Epithelial cell of prostate (primary cell): ENCODE measurements around the gene HERC5.
A peak's percentile ranks its signal among the peaks of the same experiment; 100 is the strongest.
"Not testable (repeated sequence)": the region's sequence is repeated elsewhere in the genome, so short reads cannot be mapped to it uniquely, and the experiment has no call there.

ENCODE experiments used
- DNase-seq: peaks from one replicate; pipeline ENCODE4 v3.0.0-alpha.2; 2011; ENCODE audit warnings: low read depth, low spot score
- H3K27ac ChIP-seq: fragments of 450-650 bp; 2 replicates; pipeline ENCODE4 v1.5.1; 2017; ENCODE audit warnings: mild to moderate bottlenecking

HERC5 gene

GRCh38 chr4:88456670-88457306 is at the start of gene HERC5:
HERC5 (plus strand) TSS chr4:88457119; CDS start chr4:88457270, 151 bp downstream.
- no peak within 1 kb of the TSS for H3K27ac ChIP-seq

GRCh38 chr4:88409206-88409605 is 47.7 kb upstream of the HERC5 start:
- no peak overlapping the region for H3K27ac ChIP-seq
- DNase-seq = no peak

More at GRCh38 chr4:88456670-88457306, at the start of gene HERC5:
- peak; percentile 48 for DNase-seq

GRCh38 chr4:88409789-88410188 is 47.1 kb upstream of the HERC5 start:
- no peak for DNase-seq
- H3K27ac ChIP-seq = no peak overlapping the region

- DNase-seq = no peak
- H3K27ac ChIP-seq = no peak overlapping the region
Measured at GRCh38 chr4:88411491-88412096, 45.3 kb upstream of the HERC5 start.

GRCh38 chr4:88413801-88414200 is 43.1 kb upstream of the HERC5 start:
- no peak overlapping the region for H3K27ac ChIP-seq
- DNase-seq = no peak

- no peak overlapping the region for H3K27ac ChIP-seq
- no peak for DNase-seq
Measured at GRCh38 chr4:88414755-88415154, 42.2 kb upstream of the HERC5 start.

- no peak for DNase-seq
- no peak overlapping the region for H3K27ac ChIP-seq
Measured at GRCh38 chr4:88415982-88416381, 40.9 kb upstream of the HERC5 start.

- no peak overlapping the region for H3K27ac ChIP-seq
- no peak for DNase-seq
Measured at GRCh38 chr4:88418411-88418810, 38.5 kb upstream of the HERC5 start.

GRCh38 chr4:88419874-88420273 is 37.0 kb upstream of the HERC5 start:
- no peak overlapping the region for H3K27ac ChIP-seq
- DNase-seq = no peak

GRCh38 chr4:88420844-88421243 is 36.1 kb upstream of the HERC5 start:
- H3K27ac ChIP-seq = no peak overlapping the region
- no peak for DNase-seq

GRCh38 chr4:88422403-88422802 is 34.5 kb upstream of the HERC5 start:
- DNase-seq = no peak
- no peak overlapping the region for H3K27ac ChIP-seq

- no peak for DNase-seq
- no peak overlapping the region for H3K27ac ChIP-seq
Measured at GRCh38 chr4:88429401-88429800, 27.5 kb upstream of the HERC5 start.

- no peak overlapping the region for H3K27ac ChIP-seq
- DNase-seq = no peak
Measured at GRCh38 chr4:88435987-88436693, 20.8 kb upstream of the HERC5 start.

- not testable (repeated sequence) for H3K27ac ChIP-seq, DNase-seq
Measured at GRCh38 chr4:88437873-88438272, 19.0 kb upstream of the HERC5 start.

- no peak for DNase-seq
- no peak overlapping the region for H3K27ac ChIP-seq
Measured at GRCh38 chr4:88439161-88439760, 17.7 kb upstream of the HERC5 start.

GRCh38 chr4:88440146-88440545 is 16.8 kb upstream of the HERC5 start:
- H3K27ac ChIP-seq = no peak overlapping the region
- DNase-seq = no peak

- DNase-seq = no peak
- H3K27ac ChIP-seq = no peak overlapping the region
Measured at GRCh38 chr4:88441696-88442095, 15.2 kb upstream of the HERC5 start.

GRCh38 chr4:88442689-88443191 is 14.2 kb upstream of the HERC5 start:
- H3K27ac ChIP-seq = no peak overlapping the region
- no peak for DNase-seq

- H3K27ac ChIP-seq = no peak overlapping the region
- no peak for DNase-seq
Measured at GRCh38 chr4:88443486-88443885, 13.4 kb upstream of the HERC5 start.

GRCh38 chr4:88445252-88445651 is 11.7 kb upstream of the HERC5 start:
- H3K27ac ChIP-seq = peak overlapping the region; percentile 21
- DNase-seq = no peak

- peak overlapping the region; percentile 5 for H3K27ac ChIP-seq
- DNase-seq = no peak
Measured at GRCh38 chr4:88446124-88446523, 10.8 kb upstream of the HERC5 start.
